GM18517 (cell line): ENCODE data around the gene FXYD3.

ENCODE experiments used
- ATAC-seq: cut with Tn5 transposase; IDR thresholded peaks from one replicate; pipeline ENCODE4 v1.9.1; 2021; ENCODE audit warnings: mild to moderate bottlenecking, moderate library complexity; ENCODE audit not compliant: unreplicated experiment

FXYD3 gene

GRCh38 chr19:35157431-35157830 lies 41.8 kb downstream of the FXYD3 start:
- no peak for ATAC-seq

- no peak for ATAC-seq
These were observed 44.0 kb downstream of the FXYD3 start for GRCh38 chr19:35159606-35160005.

- ATAC-seq = no peak
These were observed 45.2 kb downstream of the FXYD3 start for GRCh38 chr19:35160629-35161433.

GRCh38 chr19:35161434-35161743 lies 45.8 kb downstream of the FXYD3 start:
- ATAC-seq = no peak

GRCh38 chr19:35162471-35163326 lies 47.1 kb downstream of the FXYD3 start:
- no peak for ATAC-seq

GRCh38 chr19:35164418-35164817 lies 48.8 kb downstream of the FXYD3 start:
- ATAC-seq = no peak

GRCh38 chr19:35165200-35166058 lies 49.8 kb downstream of the FXYD3 start:
- no peak for ATAC-seq

GRCh38 chr19:35166100-35167063 lies 50.8 kb downstream of the FXYD3 start:
- ATAC-seq = no peak

- ATAC-seq = no peak
These were observed 51.9 kb downstream of the FXYD3 start for GRCh38 chr19:35167251-35168119.

- no peak for ATAC-seq
These were observed 52.6 kb downstream of the FXYD3 start for GRCh38 chr19:35168196-35168595.

GRCh38 chr19:35169221-35169995 lies 53.8 kb downstream of the FXYD3 start:
- ATAC-seq = no peak

- no peak for ATAC-seq
These were observed 54.9 kb downstream of the FXYD3 start for GRCh38 chr19:35170359-35171061.

GRCh38 chr19:35171730-35172129 lies 56.1 kb downstream of the FXYD3 start:
- no peak for ATAC-seq
